GM19328 (cell line): ENCODE measurements around the gene C6orf132.

Experiments
- ATAC-seq: cut with Tn5 transposase; IDR thresholded peaks from one replicate; pipeline ENCODE4 v1.9.1; 2021; ENCODE audit warnings: mild to moderate bottlenecking, moderate library complexity; ENCODE audit not compliant: unreplicated experiment

The C6orf132 gene

GRCh38 chr6:42108071-42108470 is 34.3 kb downstream of the C6orf132 start:
- no peak for ATAC-seq

GRCh38 chr6:42106112-42107023 is 36.1 kb downstream of the C6orf132 start:
- no peak for ATAC-seq

- ATAC-seq: no peak
Measured at GRCh38 chr6:42105709-42106108, 36.7 kb downstream of the C6orf132 start.

GRCh38 chr6:42105156-42105648 is 37.2 kb downstream of the C6orf132 start:
- ATAC-seq: no peak

- no peak for ATAC-seq
Measured at GRCh38 chr6:42104804-42105125, 37.7 kb downstream of the C6orf132 start.

- no peak for ATAC-seq
Measured at GRCh38 chr6:42104095-42104803, 38.2 kb downstream of the C6orf132 start.

- ATAC-seq: no peak
Measured at GRCh38 chr6:42103753-42104094, 38.7 kb downstream of the C6orf132 start.

- ATAC-seq: no peak
Measured at GRCh38 chr6:42103216-42103615, 39.2 kb downstream of the C6orf132 start.

GRCh38 chr6:42101186-42101657 is 41.2 kb downstream of the C6orf132 start:
- ATAC-seq: no peak

GRCh38 chr6:42100029-42100901 is 42.2 kb downstream of the C6orf132 start:
- ATAC-seq: no peak

- ATAC-seq: no peak
Measured at GRCh38 chr6:42099340-42100028, 42.9 kb downstream of the C6orf132 start.

GRCh38 chr6:42095776-42096541 is 46.5 kb downstream of the C6orf132 start:
- no peak for ATAC-seq

GRCh38 chr6:42095094-42095493 is 47.3 kb downstream of the C6orf132 start:
- ATAC-seq: no peak

GRCh38 chr6:42093582-42094329 is 48.7 kb downstream of the C6orf132 start:
- no peak for ATAC-seq

GRCh38 chr6:42091718-42092023 is 50.7 kb downstream of the C6orf132 start:
- no peak for ATAC-seq

- ATAC-seq: no peak
Measured at GRCh38 chr6:42090819-42091717, 51.4 kb downstream of the C6orf132 start.

GRCh38 chr6:42088101-42088591 is 54.3 kb downstream of the C6orf132 start:
- ATAC-seq: no peak
